NCI-H1092 treated with DMSO at 0.1 percent for 48 hours (cell line): ENCODE data around the gene FBXO31.
"Not testable (repeated sequence)": the region's sequence is repeated elsewhere in the genome, so short reads cannot be mapped to it uniquely, and the experiment has no call there.

ENCODE experiments used
- DNase-seq: peaks from one replicate; lab custom pipeline; 2025; lab: John Stamatoyannopoulos, UW

Gene FBXO31

GRCh38 chr16:87410968-87411367, 27.4 kb upstream of the FBXO31 start:
- DNase-seq: no peak

- no peak for DNase-seq
Measured at GRCh38 chr16:87410530-87410929, 27.0 kb upstream of the FBXO31 start.

- no peak for DNase-seq
Measured at GRCh38 chr16:87409781-87410180, 26.2 kb upstream of the FBXO31 start.

- DNase-seq: no peak
Measured at GRCh38 chr16:87409153-87409552, 25.6 kb upstream of the FBXO31 start.

GRCh38 chr16:87407511-87408112, 24.0 kb upstream of the FBXO31 start:
- DNase-seq: no peak

GRCh38 chr16:87406495-87407088, 23.0 kb upstream of the FBXO31 start:
- no peak for DNase-seq

GRCh38 chr16:87404764-87405625, 21.4 kb upstream of the FBXO31 start:
- no peak for DNase-seq

- DNase-seq: no peak
Measured at GRCh38 chr16:87395181-87395842, 11.7 kb upstream of the FBXO31 start.

- no peak for DNase-seq
Measured at GRCh38 chr16:87393680-87394055, 10.1 kb upstream of the FBXO31 start.

GRCh38 chr16:87392821-87393679, 9.5 kb upstream of the FBXO31 start:
- peak; percentile 11 for DNase-seq

GRCh38 chr16:87391950-87392820, 8.6 kb upstream of the FBXO31 start, which contains the start of gene MAP1LC3B:
Gene MAP1LC3B (plus strand): TSS chr16:87392336. CDS start chr16:87392428, 92 bp downstream.
- peak; percentile 96 for DNase-seq

- peak; percentile 16 for DNase-seq
Measured at GRCh38 chr16:87391324-87391949, 7.9 kb upstream of the FBXO31 start.

GRCh38 chr16:87390641-87391323, 7.2 kb upstream of the FBXO31 start:
- DNase-seq: no peak

- DNase-seq: not testable (repeated sequence)
Measured at GRCh38 chr16:87389914-87390313, 6.3 kb upstream of the FBXO31 start.

GRCh38 chr16:87389245-87389644, 5.7 kb upstream of the FBXO31 start:
- DNase-seq: peak; percentile 33

GRCh38 chr16:87388818-87389134, 5.2 kb upstream of the FBXO31 start:
- no peak for DNase-seq

GRCh38 chr16:87387942-87388817, 4.6 kb upstream of the FBXO31 start:
- peak; percentile 97 for DNase-seq

- DNase-seq: not testable (repeated sequence)
Measured at GRCh38 chr16:87384875-87385167, 1.2 kb upstream of the FBXO31 start.
